ENCODE results near the gene TBL3.
A peak's percentile ranks its signal among the peaks of the same experiment; 100 is the strongest.

The TBL3 gene

DNA sequence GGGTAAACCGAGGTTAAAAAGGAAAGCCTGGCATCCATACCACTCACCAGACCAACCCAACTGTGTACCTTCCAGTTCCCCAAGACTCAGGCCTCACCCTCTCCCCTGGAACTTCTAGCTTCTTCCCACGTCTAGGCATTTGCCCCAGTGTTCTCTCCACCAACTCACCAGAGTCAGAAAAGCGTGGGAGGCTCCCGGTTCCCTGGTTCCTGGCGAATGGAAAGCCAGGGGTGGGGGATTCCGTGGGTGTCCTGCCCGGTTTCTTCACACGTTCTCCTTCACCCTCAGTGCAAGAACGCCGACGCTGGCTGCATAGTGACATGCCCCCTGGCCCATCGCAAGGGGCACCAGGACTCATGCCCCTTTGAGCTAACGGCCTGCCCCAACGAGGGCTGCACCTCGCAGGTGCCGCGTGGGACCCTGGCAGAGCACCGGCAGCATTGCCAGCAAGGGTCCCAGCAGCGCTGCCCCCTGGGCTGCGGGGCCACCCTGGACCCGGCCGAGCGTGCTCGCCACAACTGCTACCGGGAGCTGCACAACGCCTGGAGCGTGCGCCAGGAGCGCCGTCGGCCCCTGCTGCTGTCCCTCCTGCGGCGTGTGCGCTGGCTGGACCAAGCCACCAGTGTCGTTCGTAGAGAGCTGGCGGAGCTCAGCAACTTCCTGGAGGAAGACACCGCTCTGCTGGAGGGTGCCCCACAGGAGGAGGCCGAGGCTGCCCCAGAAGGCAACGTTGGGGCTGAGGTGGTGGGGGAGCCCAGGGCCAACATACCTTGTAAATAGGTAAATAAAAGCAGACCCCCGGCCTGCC is 3.5 kb upstream of the TBL3 start:
- TF ChIP-seq CTCF (IDR thresholded peaks at IDR 0.05; ENCODE audit: low read length, missing control alignments): no peak
- DNase-seq (ENCODE audit: low read depth): no peak
- H3K4me3 ChIP-seq (replicated peaks; ENCODE audit: low read depth, low read length): no peak overlapping the region

- peak overlapping the region; percentile 86 for H3K4me3 ChIP-seq (replicated peaks; ENCODE audit: low read depth, low read length)
- no peak for TF ChIP-seq CTCF (IDR thresholded peaks at IDR 0.05; ENCODE audit: low read length, missing control alignments)
- DNase-seq (ENCODE audit: low read depth): no peak
Observed at GRCh38 chr16:1972490-1972877, 631 bp downstream of the TBL3 start.

- H3K4me3 ChIP-seq (replicated peaks; ENCODE audit: low read depth, low read length): no peak overlapping the region
- no peak for DNase-seq (ENCODE audit: low read depth)
- TF ChIP-seq CTCF (IDR thresholded peaks at IDR 0.05; ENCODE audit: low read length, missing control alignments): no peak
Observed at GRCh38 chr16:1973461-1974156, 1.8 kb downstream of the TBL3 start.

- TF ChIP-seq CTCF (IDR thresholded peaks at IDR 0.05; ENCODE audit: low read length, missing control alignments): no peak
- DNase-seq (ENCODE audit: low read depth): no peak
- H3K4me3 ChIP-seq (replicated peaks; ENCODE audit: low read depth, low read length): no peak overlapping the region
Observed at GRCh38 chr16:1974157-1975070, 2.6 kb downstream of the TBL3 start.

DNA sequence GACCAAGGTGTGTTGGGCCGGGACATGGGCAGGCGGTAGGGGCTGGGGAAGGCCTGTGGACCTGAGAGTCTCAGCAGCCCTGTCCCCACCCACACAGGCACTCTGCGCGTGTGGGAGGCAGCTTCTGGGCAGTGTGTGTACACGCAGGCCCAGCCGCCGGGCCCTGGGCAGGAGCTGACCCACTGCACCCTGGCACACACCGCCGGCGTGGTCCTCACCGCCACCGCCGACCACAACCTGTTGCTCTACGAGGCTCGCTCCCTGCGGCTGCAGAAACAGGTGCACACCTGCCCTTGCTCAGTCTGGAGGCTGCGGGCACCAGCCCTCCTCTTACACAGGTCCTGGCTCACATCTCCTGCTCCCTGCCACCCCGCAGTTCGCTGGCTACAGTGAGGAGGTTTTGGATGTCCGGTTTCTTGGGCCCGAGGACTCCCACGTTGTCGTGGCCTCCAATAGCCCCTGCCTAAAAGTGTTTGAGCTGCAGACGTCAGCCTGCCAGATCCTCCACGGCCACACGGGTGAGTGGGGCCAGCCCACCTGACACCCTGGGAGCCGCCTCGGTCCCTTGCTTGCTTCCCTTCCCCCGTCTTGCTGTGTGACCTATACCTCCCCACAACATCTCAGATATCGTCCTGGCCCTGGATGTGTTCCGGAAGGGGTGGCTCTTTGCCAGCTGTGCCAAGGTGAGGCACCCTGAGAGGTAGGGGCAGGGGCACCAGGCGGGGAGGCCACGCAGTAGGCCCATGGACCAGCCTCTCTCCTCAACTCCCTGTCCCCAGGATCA is 3.8 kb downstream of the TBL3 start:
- no peak for TF ChIP-seq CTCF (IDR thresholded peaks at IDR 0.05; ENCODE audit: low read length, missing control alignments)
- no peak for DNase-seq (ENCODE audit: low read depth)
- H3K4me3 ChIP-seq (replicated peaks; ENCODE audit: low read depth, low read length): no peak overlapping the region

DNA sequence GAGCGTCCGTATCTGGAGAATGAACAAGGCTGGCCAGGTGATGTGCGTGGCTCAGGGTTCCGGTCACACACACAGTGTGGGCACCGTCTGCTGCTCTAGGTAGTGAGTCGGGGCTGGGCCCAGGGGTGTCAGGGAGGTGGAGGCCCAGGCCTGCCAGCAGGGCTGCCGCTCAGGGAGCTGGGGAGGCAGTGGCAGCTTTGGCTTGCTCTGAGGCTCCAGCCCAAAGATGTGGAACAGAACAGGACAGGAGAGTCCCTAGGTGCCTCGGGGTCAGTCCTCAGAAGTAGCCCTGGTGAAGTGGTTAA is 4.3 kb downstream of the TBL3 start:
- no peak for DNase-seq (ENCODE audit: low read depth)
- H3K4me3 ChIP-seq (replicated peaks; ENCODE audit: low read depth, low read length): no peak overlapping the region
- no peak for TF ChIP-seq CTCF (IDR thresholded peaks at IDR 0.05; ENCODE audit: low read length, missing control alignments)

Measured in fibroblast of pulmonary artery (primary cell).